ENCODE results near the gene MAPKBP1. TPM values are rescaled to one million over a fixed set of nuclear protein-coding genes. Genes with fewer than 3 reads are reported as not detected.
A peak's percentile ranks its signal among the peaks of the same experiment; 100 is the strongest.

The MAPKBP1 gene
- total and polyA plus RNA-seq, 2 of the 13 experiments (the other 11 are each of a cell fraction or from before 2014, with no cell fraction given) = 3.0 to 7.3 TPM

- 0 out of 2 replicates have a peak, but pooled peaks have one; percentile 11 for TF ChIP-seq ZNF609 (CRISPR knock-in tag; IDR thresholded peaks at IDR 0.05; ENCODE audit: borderline replicate concordance)
- TF ChIP-seq POLR2A (IDR thresholded peaks at IDR 0.05; ENCODE audit: insufficient read depth in 1 of 2, low read depth in 2 of 2, low read length in 2 of 2) = 0 out of 4 replicates have a peak, but pooled peaks of 1 of the 2 experiments have one; percentile 32
- TF ChIP-seq ZNF816 (CRISPR knock-in tag; IDR thresholded peaks at IDR 0.05; ENCODE audit: borderline replicate concordance) = no peak
- 0 out of 2 replicates have a peak, but pooled peaks have one; percentile 54 for TF ChIP-seq GFI1 (CRISPR knock-in tag; IDR thresholded peaks at IDR 0.05; ENCODE audit: borderline replicate concordance)
- no peak for TF ChIP-seq ZNF772 (CRISPR knock-in tag; IDR thresholded peaks at IDR 0.05)
- 0 out of 2 replicates have a peak, but pooled peaks have one; percentile 1 for TF ChIP-seq PHF8 (CRISPR knock-in tag; IDR thresholded peaks at IDR 0.05)
- TF ChIP-seq ZNF318 (CRISPR knock-in tag; IDR thresholded peaks at IDR 0.05) = 0 out of 2 replicates have a peak, but pooled peaks have one; percentile 2
- TF ChIP-seq ZBTB37 (CRISPR knock-in tag; IDR thresholded peaks at IDR 0.05) = no peak
These were observed 666 bp downstream of the MAPKBP1 start (continued) for GRCh38 chr15:41774882-41775417.
